Keratinocyte (primary cell): ENCODE measurements around the gene EFCAB13. TPM values are rescaled to one million over a fixed set of nuclear protein-coding genes. Genes with fewer than 3 reads are reported as not detected.

ENCODE experiments used
- DNase-seq: peaks from one replicate; pipeline ENCODE4 v3.0.0-alpha.2; 2011; ENCODE audit warnings: low read depth, missing footprints, low spot score
- FAIRE-seq: peaks from 2 replicates; lab custom pipeline; 2011; peaks lifted over from hg19 to GRCh38; lab: Jason Lieb, UNC
- H2AFZ ChIP-seq: 2 replicates; pipeline ENCODE4 v1.6.0; 2012; ENCODE audit warnings: low read length, control low read depth, inconsistent platforms; ENCODE audit not compliant: control insufficient read depth
- H3K27ac ChIP-seq: 2 replicates; pipeline ENCODE4 v1.5.1; 2011; ENCODE audit warnings: low read length; ENCODE audit not compliant: control insufficient read depth, insufficient read depth
- H3K27me3 ChIP-seq: 3 replicates; pipeline ENCODE4 v1.6.0; 2011; ENCODE audit warnings: low read length; ENCODE audit not compliant: control insufficient read depth, insufficient read depth; ENCODE audit errors: extremely low read depth
- H3K36me3 ChIP-seq, 2 experiments: 2 replicates in 1 of 2; 3 replicates in 1 of 2; pipeline ENCODE4 v1.5.1; 2011; ENCODE audit warnings: low read length in 2 of 2, mild to moderate bottlenecking in 1 of 2; ENCODE audit not compliant: control insufficient read depth in 2 of 2, insufficient read depth in 2 of 2; ENCODE audit errors: extremely low read depth in 1 of 2
- H3K4me1 ChIP-seq: 3 replicates; pipeline ENCODE4 v1.5.1; 2011; ENCODE audit warnings: low read length; ENCODE audit not compliant: control insufficient read depth, insufficient read depth; ENCODE audit errors: extremely low read depth
- H3K4me2 ChIP-seq: 3 replicates; pipeline ENCODE4 v1.6.0; 2011; ENCODE audit warnings: low read depth, low read length; ENCODE audit not compliant: control insufficient read depth, insufficient read depth; ENCODE audit errors: extremely low read depth
- H3K4me3 ChIP-seq, 3 experiments: fragments of 200-600 bp in 1 of 3; sonication (generic) in 1 of 3; 2 replicates in 2 of 3; 3 replicates in 1 of 3; pipeline ENCODE4 v1.5.1; 2011 to 2016; ENCODE audit warnings: low read length in 3 of 3, mild to moderate bottlenecking in 3 of 3, control low read depth in 2 of 3, inconsistent platforms in 1 of 3, low read depth in 1 of 3, mixed read lengths in 1 of 3, mixed run types in 1 of 3, moderate library complexity in 1 of 3; ENCODE audit not compliant: control insufficient read depth in 2 of 3, insufficient read depth in 2 of 3; ENCODE audit errors: extremely low read depth in 1 of 3
- H3K79me2 ChIP-seq: 2 replicates; pipeline ENCODE4 v1.6.0; 2012; ENCODE audit warnings: low read length; ENCODE audit not compliant: control insufficient read depth, insufficient read depth
- H3K9ac ChIP-seq: 3 replicates; pipeline ENCODE4 v1.6.0; 2011; ENCODE audit warnings: low read length; ENCODE audit not compliant: control insufficient read depth, insufficient read depth; ENCODE audit errors: extremely low read depth
- H3K9me1 ChIP-seq: 3 replicates; pipeline ENCODE4 v1.6.0; 2011; ENCODE audit warnings: low read length; ENCODE audit not compliant: control insufficient read depth, insufficient read depth; ENCODE audit errors: extremely low read depth
- H3K9me3 ChIP-seq: 2 replicates; pipeline ENCODE4 v1.5.1; 2012; ENCODE audit warnings: low read depth, low read length; ENCODE audit not compliant: control insufficient read depth
- H4K20me1 ChIP-seq: 3 replicates; pipeline ENCODE4 v1.6.0; 2011; ENCODE audit warnings: low read length; ENCODE audit not compliant: control insufficient read depth, insufficient read depth; ENCODE audit errors: extremely low read depth
- CTCF ChIP-seq, 3 experiments: IDR thresholded peaks in 1 of 3; conservative IDR thresholded peaks in 1 of 3; optimal IDR thresholded peaks in 1 of 3; 2 replicates in 2 of 3; 3 replicates in 1 of 3; pipeline versions ENCODE3 to v1.5.1; 2011; ENCODE audit warnings: low read length in 3 of 3, mild to moderate bottlenecking in 3 of 3, moderate library complexity in 2 of 3, control low read depth in 1 of 3, inconsistent platforms in 1 of 3; ENCODE audit not compliant: insufficient read depth in 2 of 3; ENCODE audit errors: extremely low read depth in 1 of 3
- EZH2 ChIP-seq: IDR thresholded peaks from one replicate; pipeline ENCODE4 v1.6.1; 2012; ENCODE audit warnings: inconsistent platforms, mild to moderate bottlenecking, low read length, moderate library complexity
- dilution Hi-C: fragments of 300-500 bp; cut with MboI; formaldehyde crosslinking; loops from one replicate; pipeline ENCODE4 v1.7.0; 2020; ENCODE audit warnings: low sequenced_read_pairs; ENCODE audit not compliant: extremely low pct_ligation_motif_present
- polyA plus RNA-seq, 5 experiments: library from polyadenylated mRNA; depleted of rRNA in 3 of 5; stranded (reverse) in 3 of 5; stranded (forward) in 1 of 5; unstranded in 1 of 5; fragments of >200 nt; gene quantifications; 1 replicate in 1 of 5; 2 replicates in 3 of 5; 3 replicates in 1 of 5; pipeline versions ENCODE4 v1.2.1 to v1.2.3, GENCODE V29; 2011 to 2012; ENCODE audit warnings: missing spikeins in 2 of 5, low read depth in 1 of 5, low replicate concordance in 1 of 5

EFCAB13 gene
- polyA plus RNA-seq, 1 donor (not counting 4 experiments of a cell fraction or from before 2014, with no cell fraction given), result 0.63 TPM

GRCh38 chr17:47281216-47281615 is 42.5 kb upstream of the EFCAB13 start:
- FAIRE-seq (no peak), DNase-seq (no peak)
- Histone ChIP-seq H3K4me1 (no peaks in the 10 kb centered on the region), H3K9me1 (no peaks in the 10 kb centered on the region), H3K79me2 (no peaks in the 10 kb centered on the region), H3K27ac (no peak overlapping the region), H3K9ac (no peak overlapping the region), H2AFZ (no peak overlapping the region), H3K4me2 (no peak overlapping the region), H3K27me3 (peaks cover 16% of the 10 kb centered on the region), H3K9me3 (no peaks in the 10 kb centered on the region), H4K20me1 (no peaks in the 10 kb centered on the region), H3K4me3 (no peak overlapping the region), H3K36me3 (no peaks in the 10 kb centered on the region)
- no peak for TF ChIP-seq EZH2
- TF ChIP-seq CTCF (optimal IDR thresholded peaks at IDR 0.05 in 1 of 3, IDR thresholded peaks at IDR 0.05 in 1 of 3, conservative IDR thresholded peaks at IDR 0.05 in 1 of 3; ENCODE audit: extremely low read depth in 1 of 3, insufficient read depth in 2 of 3, low read length in 3 of 3), result no peak
- dilution Hi-C loops, result no loop called here

- H3K9me3 ChIP-seq, result no peaks in the 10 kb centered on the region
- H3K4me2 ChIP-seq, result no peak overlapping the region
- H3K27ac ChIP-seq, result no peak overlapping the region
- TF ChIP-seq EZH2, result no peak
- no peak for TF ChIP-seq CTCF (optimal IDR thresholded peaks at IDR 0.05 in 1 of 3, IDR thresholded peaks at IDR 0.05 in 1 of 3, conservative IDR thresholded peaks at IDR 0.05 in 1 of 3; ENCODE audit: extremely low read depth in 1 of 3, insufficient read depth in 2 of 3, low read length in 3 of 3)
- no peaks in the 10 kb centered on the region for H3K36me3 ChIP-seq
- H3K27me3 ChIP-seq, result peaks cover 34% of the 10 kb centered on the region
- dilution Hi-C loops, result no loop called here
- no peak overlapping the region for H3K9ac ChIP-seq
- H3K4me1 ChIP-seq, result no peaks in the 10 kb centered on the region
- no peak overlapping the region for H2AFZ ChIP-seq
- no peaks in the 10 kb centered on the region for H3K9me1 ChIP-seq
- FAIRE-seq (no peak), DNase-seq (no peak)
- H3K4me3 ChIP-seq, result no peak overlapping the region
- no peaks in the 10 kb centered on the region for H3K79me2 ChIP-seq
- H4K20me1 ChIP-seq, result no peaks in the 10 kb centered on the region
Measured at GRCh38 chr17:47285003-47285402, 38.8 kb upstream of the EFCAB13 start.
